ENCODE data around the gene DDX28. TPM values are rescaled to one million over a fixed set of nuclear protein-coding genes. Genes with fewer than 3 reads are reported as not detected.

DDX28 gene, protein sequence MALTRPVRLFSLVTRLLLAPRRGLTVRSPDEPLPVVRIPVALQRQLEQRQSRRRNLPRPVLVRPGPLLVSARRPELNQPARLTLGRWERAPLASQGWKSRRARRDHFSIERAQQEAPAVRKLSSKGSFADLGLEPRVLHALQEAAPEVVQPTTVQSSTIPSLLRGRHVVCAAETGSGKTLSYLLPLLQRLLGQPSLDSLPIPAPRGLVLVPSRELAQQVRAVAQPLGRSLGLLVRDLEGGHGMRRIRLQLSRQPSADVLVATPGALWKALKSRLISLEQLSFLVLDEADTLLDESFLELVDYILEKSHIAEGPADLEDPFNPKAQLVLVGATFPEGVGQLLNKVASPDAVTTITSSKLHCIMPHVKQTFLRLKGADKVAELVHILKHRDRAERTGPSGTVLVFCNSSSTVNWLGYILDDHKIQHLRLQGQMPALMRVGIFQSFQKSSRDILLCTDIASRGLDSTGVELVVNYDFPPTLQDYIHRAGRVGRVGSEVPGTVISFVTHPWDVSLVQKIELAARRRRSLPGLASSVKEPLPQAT
- 6.3 TPM for polyA plus RNA-seq (2013, experiment 1 of 2; ENCODE audit: insufficient read length)
- polyA plus RNA-seq (2013, experiment 2 of 2; ENCODE audit: insufficient read length) = 6.9 TPM

GRCh38 chr16:68022728-68023537, at the start of gene DDX28, which contains the start of gene DUS2:
Gene DDX28 (minus strand): TSS chr16:68023232. CDS start chr16:68023202, 30 bp downstream.
Gene DUS2 (plus strand): TSS chr16:68023284. CDS start chr16:68038024, 14,740 bp downstream.
- DNase-seq = peak; percentile 91

- peak; percentile 27 for DNase-seq
Measured at GRCh38 chr16:68072038-68072695, 49.1 kb upstream of the DDX28 start.

DNA sequence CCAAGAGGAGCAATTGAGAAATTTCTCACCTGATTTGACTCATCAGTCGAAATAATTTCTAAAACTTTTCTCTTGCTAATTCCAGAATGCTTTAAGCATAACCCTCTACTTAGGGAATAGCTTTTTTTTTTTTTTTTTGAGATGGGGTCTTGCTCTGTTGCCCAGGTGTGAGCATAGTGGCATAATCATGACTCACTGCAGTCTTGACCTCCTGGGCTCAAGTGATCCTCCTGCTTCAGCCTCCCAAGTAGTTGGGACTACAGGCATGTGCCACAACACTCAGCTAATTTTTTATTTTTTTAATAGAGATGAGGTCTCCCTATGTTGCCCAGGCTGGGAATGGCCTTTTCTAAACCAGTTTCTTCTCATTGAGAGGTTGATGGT, 48.5 kb upstream of the DDX28 start:
- DNase-seq = no peak

- DNase-seq = no peak
Measured at GRCh38 chr16:68070806-68071517, 47.9 kb upstream of the DDX28 start.

GRCh38 chr16:68070249-68070730, 47.3 kb upstream of the DDX28 start:
- no peak for DNase-seq

DNA sequence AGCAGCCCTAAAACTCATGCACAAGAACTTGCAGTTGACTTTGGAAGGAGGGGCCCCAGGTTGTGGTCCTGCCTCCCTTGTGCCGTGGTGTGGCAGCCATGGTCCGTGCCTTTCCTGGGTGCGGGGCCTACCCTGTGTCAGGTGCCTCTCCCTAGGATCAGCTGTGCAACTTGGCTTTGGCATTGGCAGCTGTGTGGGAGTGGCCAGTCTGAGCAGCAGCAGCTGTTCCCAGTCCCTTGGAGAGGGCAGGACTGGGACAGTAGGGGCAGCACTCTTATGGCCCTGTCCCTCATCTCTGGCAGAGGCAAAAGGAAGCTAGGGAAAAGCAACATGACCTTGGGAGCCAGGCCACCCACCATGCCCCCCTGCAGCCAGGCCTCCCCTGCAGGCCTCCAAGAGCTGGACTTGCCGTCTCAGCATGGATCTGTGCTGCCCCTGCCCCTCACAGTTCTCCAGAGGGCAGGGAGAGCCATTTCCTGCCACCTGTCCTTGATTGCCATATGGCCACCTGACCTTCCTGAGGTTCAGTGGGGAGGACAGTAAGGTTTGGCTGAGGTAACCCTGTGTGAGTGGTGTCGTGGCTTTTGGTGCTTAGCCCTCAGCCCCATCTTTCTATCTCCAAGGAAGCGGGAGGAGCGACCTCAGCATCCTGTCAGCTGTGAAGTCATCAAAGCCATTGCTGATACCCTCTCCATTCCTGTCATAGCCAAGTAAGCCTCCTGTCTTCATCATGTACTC, 46.6 kb upstream of the DDX28 start:
- DNase-seq = no peak

DNA sequence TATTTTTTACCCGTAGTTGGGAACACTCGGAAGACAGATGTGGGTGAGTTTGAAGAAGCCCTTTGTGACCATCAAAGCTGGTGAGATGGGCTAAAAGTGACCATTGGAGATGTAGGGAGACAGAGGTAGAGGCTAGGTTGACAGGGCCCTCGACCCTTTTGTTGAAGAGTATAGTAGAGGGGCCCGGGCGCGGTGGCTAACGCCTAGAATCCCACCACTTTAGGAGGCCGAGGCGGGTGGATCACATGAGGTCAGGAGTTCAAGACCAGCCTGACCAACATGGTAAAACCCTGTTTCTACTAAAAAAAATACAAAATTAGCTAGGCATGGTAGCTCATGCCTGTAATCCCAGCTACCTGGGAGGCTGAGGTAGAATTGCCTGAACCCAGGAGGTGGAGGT, 45.9 kb upstream of the DDX28 start:
- no peak for DNase-seq

DNA sequence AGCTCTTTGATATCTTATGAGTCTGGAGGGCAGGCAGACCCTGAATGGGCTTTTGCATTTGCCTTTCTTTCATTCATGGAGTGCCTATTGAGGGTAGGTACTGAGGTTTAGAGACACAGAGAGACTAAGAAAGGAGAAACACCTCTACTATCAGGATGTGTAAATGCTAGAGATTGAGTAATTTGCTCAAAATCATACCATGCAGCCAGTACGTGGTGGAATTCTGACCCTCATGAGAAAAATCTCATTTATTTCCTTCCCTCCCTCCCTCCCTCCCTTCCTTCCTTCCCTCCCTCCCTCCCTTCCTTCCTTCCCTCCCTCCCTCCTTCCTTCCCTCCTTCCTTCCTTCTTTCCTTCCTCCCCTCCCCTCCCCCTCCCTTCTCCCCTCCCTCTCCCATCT, 43.7 kb upstream of the DDX28 start:
- DNase-seq = no peak

GRCh38 chr16:68065716-68066305, 42.8 kb upstream of the DDX28 start:
- DNase-seq = peak; percentile 73

- DNase-seq = peak; percentile 74
Measured at GRCh38 chr16:68064791-68065365, 41.8 kb upstream of the DDX28 start.

- DNase-seq = no peak
Measured at GRCh38 chr16:68062910-68063393, 39.9 kb upstream of the DDX28 start.

DNA sequence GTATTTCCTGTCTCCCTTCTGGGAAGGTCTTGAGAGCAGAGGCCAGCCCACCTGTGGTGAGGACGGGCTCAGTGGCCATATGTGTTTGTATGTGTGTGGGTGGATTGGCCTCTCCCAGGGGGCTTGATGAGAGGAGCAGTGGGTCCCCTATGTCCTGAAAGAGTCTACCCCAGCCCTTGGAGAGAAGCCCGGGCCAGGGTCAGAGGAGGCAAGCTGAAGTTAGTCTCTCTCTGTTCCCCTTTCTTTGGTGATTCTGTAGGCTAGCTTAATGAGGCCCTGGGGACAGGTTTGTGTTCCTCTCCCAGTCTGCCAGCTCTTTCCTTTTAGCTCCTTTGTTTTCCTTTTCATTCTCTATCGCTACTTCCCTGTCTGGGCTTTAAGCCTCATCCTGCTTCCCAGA, 38.4 kb upstream of the DDX28 start:
- no peak for DNase-seq

GRCh38 chr16:68059804-68060203, 36.8 kb upstream of the DDX28 start:
- no peak for DNase-seq

GRCh38 chr16:68055395-68055794, 32.4 kb upstream of the DDX28 start:
- no peak for DNase-seq

GRCh38 chr16:68049449-68049848, 26.4 kb upstream of the DDX28 start:
- DNase-seq = no peak

DNA sequence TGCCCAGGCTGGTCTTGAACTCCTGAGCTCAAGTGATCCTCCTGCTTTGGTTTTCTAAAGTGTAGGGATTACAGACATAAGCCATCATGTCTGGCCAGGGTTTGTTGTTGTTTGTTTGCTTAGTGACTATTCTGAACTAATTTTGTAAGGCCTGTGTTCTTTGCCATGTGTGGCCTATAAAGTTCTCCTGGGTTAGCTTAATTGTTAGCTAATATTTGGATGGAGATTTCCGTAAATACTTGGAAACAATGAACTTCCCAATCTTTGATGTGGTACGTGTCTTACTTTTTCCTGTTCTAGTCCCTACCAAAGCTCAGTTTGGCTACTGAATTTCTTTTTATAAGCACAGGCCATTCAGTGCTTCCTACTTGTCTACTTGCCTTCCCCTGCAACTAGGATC, 25.0 kb upstream of the DDX28 start:
- no peak for DNase-seq

DNA sequence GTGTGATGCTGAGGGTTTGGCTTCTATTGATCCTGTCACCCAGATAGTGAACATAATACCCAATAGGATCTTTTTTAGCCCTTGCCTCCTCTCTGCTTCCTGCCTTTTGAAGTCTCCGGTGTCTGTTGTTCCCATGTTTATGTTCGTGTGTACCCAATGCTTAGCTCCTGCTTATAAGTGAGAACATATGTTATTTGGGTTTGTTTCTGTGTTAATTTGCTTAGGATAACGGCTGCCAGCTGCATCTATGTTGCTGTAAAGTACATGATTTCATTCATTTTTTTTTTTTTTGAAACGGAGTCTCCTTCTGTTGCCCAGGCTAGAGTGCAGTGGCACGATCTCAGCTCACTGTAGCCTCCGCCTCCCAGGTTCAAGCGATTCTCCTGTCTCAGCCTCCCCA, 23.1 kb upstream of the DDX28 start:
- DNase-seq = no peak

GRCh38 chr16:68041783-68042182, 18.8 kb upstream of the DDX28 start:
- no peak for DNase-seq

- peak; percentile 40 for DNase-seq
Measured at GRCh38 chr16:68040506-68041288, 17.7 kb upstream of the DDX28 start.

All from fibroblast of skin of abdomen (primary cell).